ENCODE data around the gene EGFR.

The EGFR gene

GRCh38 chr7:55178292-55178862 lies 159.6 kb downstream of the EGFR start:
- DNase-seq: no peak

DNA sequence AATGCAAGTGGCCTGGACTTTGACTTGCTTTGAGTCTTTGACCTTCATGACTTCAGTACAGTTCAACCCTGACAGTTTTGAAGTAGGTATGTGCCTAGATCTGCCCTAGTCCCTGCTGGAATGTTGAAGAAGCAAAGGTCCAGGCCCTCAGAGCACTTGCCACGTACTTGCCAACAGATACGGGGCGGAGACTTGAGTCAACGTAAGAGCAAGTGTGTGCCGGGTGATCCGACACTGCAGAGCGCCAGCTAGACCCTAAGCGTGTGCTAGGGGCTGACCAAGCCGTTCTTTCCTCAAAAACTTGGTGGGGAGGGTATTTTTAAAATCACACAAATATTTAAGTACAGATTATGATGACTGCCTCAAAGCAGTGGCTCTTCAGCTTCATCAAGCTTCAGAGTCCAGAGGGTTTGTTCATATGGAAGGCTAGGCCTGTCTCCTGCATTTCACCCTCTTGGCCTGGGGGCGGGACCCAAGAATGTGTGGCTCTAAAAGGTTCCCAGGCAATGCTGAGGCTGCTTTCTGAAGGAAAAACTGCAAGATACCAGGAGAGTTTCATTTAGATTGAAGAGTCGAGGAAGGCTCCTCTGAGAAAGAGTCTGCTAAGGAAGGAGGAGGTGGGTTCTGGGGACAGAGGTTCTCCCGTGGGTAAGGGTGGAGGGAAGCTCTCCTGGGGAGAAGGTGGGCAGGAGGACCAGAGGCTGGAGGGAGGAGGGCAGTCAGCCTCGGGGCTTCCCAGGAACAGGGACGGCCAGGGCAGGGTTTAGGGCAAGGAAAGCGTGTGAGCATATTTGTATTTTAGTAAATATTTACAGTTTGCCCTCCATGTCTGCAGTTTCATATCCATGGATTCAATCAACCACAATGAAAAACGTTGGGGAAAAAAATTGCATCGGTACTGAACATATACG lies 160.3 kb downstream of the EGFR start:
- DNase-seq: no peak

GRCh38 chr7:55179931-55180682 lies 161.3 kb downstream of the EGFR start:
- no peak for DNase-seq

GRCh38 chr7:55180963-55181542 lies 162.2 kb downstream of the EGFR start:
- no peak for DNase-seq

DNA sequence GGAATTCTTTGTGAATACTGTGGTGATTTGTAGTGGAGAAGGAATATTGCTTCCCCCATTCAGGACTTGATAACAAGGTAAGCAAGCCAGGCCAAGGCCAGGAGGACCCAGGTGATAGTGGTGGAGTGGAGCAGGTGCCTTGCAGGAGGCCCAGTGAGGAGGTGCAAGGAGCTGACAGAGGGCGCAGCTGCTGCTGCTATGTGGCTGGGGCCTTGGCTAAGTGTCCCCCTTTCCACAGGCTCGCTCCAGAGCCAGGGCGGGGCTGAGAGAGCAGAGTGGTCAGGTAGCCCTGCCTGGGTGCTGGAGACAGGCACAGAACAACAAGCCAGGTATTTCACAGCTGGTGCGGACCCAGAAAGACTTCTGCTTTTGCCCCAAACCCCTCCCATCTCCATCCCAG lies 162.9 kb downstream of the EGFR start:
- no peak for DNase-seq

DNA sequence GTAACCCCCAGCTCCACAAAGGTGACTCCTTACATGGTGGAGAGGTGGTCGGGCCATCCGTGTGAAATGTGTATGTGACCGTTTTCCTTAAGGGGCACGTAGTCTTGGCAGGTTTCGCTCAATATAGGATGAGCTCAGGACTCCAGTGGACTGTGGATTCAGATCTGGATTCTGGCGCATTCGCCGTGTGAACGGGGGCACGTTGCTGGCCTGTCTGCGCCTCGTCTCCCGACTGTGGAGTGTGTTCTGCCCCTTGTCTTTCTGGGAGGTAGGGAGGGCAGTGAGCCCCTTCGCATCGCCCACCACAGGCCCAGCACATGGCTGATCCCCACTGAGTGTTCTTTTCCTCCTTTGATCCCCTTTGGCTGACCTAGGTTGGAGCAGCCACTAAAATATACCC lies 165.1 kb downstream of the EGFR start:
- DNase-seq: no peak

DNA sequence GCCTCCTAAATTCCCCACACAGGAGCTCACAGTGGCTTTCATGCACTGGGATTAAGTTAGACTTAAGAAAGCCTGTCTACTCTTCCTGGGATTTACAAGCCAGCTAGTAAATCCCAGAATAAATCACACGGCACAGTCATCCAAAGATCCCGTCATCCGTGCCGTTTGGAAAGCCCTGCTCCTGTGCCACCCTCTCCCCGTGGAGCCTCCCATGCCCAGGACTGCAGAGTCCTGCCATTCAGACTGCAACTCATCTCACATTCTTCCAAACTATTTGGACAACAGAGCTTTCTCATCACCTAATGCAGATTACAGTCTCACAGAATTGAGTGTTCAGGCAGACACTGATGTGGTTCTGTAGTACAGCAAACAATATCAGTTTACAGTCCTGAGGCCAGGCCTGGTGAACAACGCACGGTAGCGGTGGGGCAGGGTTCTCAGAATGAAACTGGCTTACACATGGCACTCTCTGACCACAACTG lies 166.5 kb downstream of the EGFR start:
- DNase-seq: no peak

GRCh38 chr7:55185941-55186609 lies 167.3 kb downstream of the EGFR start:
- no peak for DNase-seq

GRCh38 chr7:55187701-55188491 lies 169.1 kb downstream of the EGFR start:
- DNase-seq: no peak

DNA sequence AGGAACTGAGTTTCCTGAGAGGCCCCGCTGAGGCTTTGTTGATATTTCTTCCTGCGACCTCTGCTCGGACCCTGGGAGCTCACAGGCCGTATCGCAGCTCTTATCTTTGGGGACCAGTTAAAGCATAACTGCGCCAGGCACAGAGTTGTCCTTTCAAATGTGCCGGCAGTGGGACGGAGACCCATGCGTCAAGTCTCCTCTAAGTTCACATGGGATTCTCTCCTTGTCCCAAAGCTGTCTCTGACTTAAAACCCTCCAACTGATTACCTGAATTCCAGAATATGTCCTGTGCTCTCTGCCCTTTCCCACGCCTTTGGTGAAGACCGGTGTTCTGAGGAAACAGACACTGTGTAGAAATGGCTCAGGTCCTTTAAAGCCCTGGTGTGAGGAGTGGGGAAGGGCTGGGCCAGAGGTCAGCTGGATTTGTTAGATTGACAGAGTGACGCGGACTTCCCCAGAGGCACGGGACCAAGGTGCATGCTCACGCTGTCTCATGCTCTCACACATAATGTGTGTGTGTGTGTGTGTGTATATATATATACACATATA lies 169.8 kb downstream of the EGFR start:
- DNase-seq: no peak

DNA sequence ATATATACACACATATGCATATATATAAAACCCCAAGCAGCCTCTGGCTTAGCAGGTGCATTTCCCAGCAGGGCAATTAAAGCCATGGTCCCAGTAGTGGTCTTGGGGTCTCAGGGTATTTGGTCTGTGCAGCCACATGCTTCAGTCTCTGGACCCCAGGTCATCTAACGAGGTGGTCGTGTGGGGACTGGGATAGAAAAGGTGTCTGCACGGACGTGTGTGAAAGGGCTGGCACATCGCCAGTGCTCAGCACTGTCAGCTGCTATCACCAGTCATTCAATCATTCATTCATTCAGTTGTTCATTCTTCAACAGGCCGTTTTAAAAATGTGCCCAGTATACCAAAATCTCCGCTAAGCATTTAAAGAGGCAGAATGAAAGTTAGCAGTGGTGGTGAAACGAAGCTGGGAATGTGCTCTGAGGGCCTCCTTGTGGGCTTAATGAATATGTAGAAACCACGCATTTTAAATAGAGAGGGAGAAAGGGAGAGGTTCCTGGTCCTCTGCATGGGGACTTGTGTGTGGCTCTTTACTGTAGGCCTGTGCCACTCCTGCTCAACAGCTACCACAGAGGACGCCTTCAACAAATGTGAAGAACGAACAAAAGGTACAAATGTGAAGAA lies 170.4 kb downstream of the EGFR start:
- no peak for DNase-seq

GRCh38 chr7:55189878-55190436 lies 171.1 kb downstream of the EGFR start:
- DNase-seq: no peak

DNA sequence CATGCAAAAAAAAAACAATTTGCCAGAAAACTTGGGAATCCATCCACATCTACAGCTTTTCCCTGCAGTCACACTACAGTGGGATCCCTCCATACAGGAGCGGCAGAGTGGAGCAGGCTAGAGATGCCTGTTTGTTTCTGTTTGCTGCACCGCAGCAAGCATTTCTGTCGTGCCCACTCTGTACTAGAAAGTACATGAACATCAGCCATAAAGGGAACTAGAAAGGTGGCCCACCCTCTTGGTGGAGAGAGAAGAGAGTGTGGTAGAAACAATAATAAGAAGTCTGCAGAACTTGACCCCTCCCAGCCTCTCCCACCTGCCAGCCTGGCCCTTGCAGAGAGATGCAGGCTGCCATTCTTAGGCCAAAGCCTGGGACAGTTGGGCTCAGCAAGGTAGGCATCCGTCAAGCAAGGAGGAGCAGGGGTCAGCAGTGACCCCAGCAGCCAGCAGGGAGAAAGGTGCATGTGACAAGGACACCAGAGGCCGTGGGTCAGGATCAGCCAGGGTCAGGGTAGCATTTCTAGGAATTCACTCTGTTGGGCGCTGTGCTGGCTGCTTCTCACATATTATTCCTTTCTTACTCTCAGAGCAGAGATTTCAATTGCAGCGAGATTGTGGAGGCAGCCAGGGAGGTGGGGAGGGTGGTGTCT lies 171.8 kb downstream of the EGFR start:
- no peak for DNase-seq

GRCh38 chr7:55191161-55191925 lies 172.5 kb downstream of the EGFR start:
- no peak for DNase-seq

- DNase-seq: no peak
These were observed 173.3 kb downstream of the EGFR start for GRCh38 chr7:55191926-55192692.

GRCh38 chr7:55192723-55193122 lies 173.9 kb downstream of the EGFR start:
- no peak for DNase-seq

DNA sequence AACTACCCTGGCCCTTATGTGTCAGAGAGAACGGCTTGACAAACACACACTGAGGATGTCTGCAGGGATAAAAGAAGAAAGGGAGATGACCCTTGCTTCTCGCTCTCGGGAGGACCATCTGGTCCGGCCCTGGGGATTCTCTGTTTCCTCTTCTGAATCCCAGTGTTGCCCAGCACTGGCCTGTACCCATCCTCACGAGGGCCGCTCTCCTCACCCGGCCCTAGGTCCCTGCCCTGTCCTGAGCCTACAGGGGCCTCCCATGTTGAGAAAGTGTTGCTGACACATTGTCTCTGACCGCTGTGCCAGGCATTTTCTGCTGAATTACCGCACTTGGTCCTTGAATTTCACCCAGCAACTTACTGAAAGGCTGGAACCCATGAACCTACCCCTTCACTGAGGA lies 174.4 kb downstream of the EGFR start:
- no peak for DNase-seq

- DNase-seq: no peak
These were observed 175.7 kb downstream of the EGFR start for GRCh38 chr7:55194522-55194921.
